Measurements from ENCODE around the gene LPAR1.
"Not testable (repeated sequence)": the region's sequence is repeated elsewhere in the genome, so short reads cannot be mapped to it uniquely, and the experiment has no call there.

LPAR1 gene

DNA sequence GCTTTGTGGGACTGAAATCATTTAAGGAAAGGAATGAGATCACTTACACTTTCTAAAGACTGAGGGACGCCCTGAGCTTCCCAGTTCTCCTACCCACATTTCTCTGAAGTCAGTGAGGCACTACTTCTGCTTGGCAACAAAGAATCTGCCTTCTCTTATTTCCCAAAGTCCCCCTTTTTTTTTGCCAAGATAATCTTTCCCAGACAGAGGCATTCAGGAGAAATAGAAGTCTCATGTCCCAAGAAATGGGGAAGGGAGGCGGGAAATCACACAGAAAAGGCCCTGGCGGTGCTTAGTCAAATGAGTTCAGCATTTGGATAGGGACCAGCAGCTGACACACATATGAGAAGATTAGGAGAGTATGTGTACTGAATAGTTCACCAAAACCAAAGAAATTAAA is 210.0 kb downstream of the LPAR1 start:
- H3K27me3 ChIP-seq (replicated peaks; ENCODE audit: insufficient read depth, low read length), result no peaks in the 10 kb centered on the region
- no peaks in the 10 kb centered on the region for H3K9me2 ChIP-seq (replicated peaks; ENCODE audit: insufficient read depth, low read length)
- no peak for DNase-seq
- no peaks in the 10 kb centered on the region for H3K36me3 ChIP-seq (replicated peaks; ENCODE audit: insufficient read depth, low read length)
- H3K9me3 ChIP-seq (replicated peaks; ENCODE audit: insufficient read depth, low read length), result no peaks in the 10 kb centered on the region
- no peak overlapping the region for H2AFZ ChIP-seq (ENCODE audit: low read length)
- H4K20me1 ChIP-seq (ENCODE audit: insufficient read depth, low read length), result no peaks in the 10 kb centered on the region
- H3K4me2 ChIP-seq (ENCODE audit: low read depth, low read length), result no peak overlapping the region
- no peak overlapping the region for H3K9ac ChIP-seq (ENCODE audit: low read length)
- TF ChIP-seq EZH2phosphoT487 (IDR thresholded peaks at IDR 0.05; ENCODE audit: low read length), result no peak
- no peak for TF ChIP-seq EZH2 (optimal IDR thresholded peaks at IDR 0.05; ENCODE audit: low read depth, low read length)
- TF ChIP-seq CTCF (IDR thresholded peaks at IDR 0.05; ENCODE audit: low read length), result no peak
- H3K4me1 ChIP-seq (ENCODE audit: low read length), result no peaks in the 10 kb centered on the region
- H3K79me2 ChIP-seq (ENCODE audit: low read length), result no peaks in the 10 kb centered on the region
- H3K4me3 ChIP-seq (ENCODE audit: low read length), result no peak overlapping the region
- no peak overlapping the region for H3K27ac ChIP-seq (ENCODE audit: low read length)
- no peaks in the 10 kb centered on the region for H3F3A ChIP-seq (ENCODE audit: insufficient read depth, low read length)

GRCh38 chr9:110826400-110826799 is 211.9 kb downstream of the LPAR1 start:
- H2AFZ ChIP-seq (ENCODE audit: low read length); H3F3A ChIP-seq (ENCODE audit: insufficient read depth, low read length); H3K27ac ChIP-seq (ENCODE audit: low read length); H3K36me3 ChIP-seq (replicated peaks; ENCODE audit: insufficient read depth, low read length); H3K79me2 ChIP-seq (ENCODE audit: low read length); H3K9me2 ChIP-seq (replicated peaks; ENCODE audit: insufficient read depth, low read length); H3K27me3 ChIP-seq (replicated peaks; ENCODE audit: insufficient read depth, low read length); H4K20me1 ChIP-seq (ENCODE audit: insufficient read depth, low read length); H3K4me2 ChIP-seq (ENCODE audit: low read depth, low read length); H3K4me3 ChIP-seq (ENCODE audit: low read length); H3K4me1 ChIP-seq (ENCODE audit: low read length); H3K9me3 ChIP-seq (replicated peaks; ENCODE audit: insufficient read depth, low read length); H3K9ac ChIP-seq (ENCODE audit: low read length); DNase-seq: not testable (repeated sequence)

- H2AFZ ChIP-seq (ENCODE audit: low read length), result no peak overlapping the region
- H3K4me2 ChIP-seq (ENCODE audit: low read depth, low read length), result no peak overlapping the region
- no peaks in the 10 kb centered on the region for H3K9me2 ChIP-seq (replicated peaks; ENCODE audit: insufficient read depth, low read length)
- H3F3A ChIP-seq (ENCODE audit: insufficient read depth, low read length), result no peaks in the 10 kb centered on the region
- H4K20me1 ChIP-seq (ENCODE audit: insufficient read depth, low read length), result no peaks in the 10 kb centered on the region
- H3K27ac ChIP-seq (ENCODE audit: low read length), result no peak overlapping the region
- H3K9ac ChIP-seq (ENCODE audit: low read length), result no peak overlapping the region
- H3K9me3 ChIP-seq (replicated peaks; ENCODE audit: insufficient read depth, low read length), result no peaks in the 10 kb centered on the region
- H3K79me2 ChIP-seq (ENCODE audit: low read length), result no peaks in the 10 kb centered on the region
- no peaks in the 10 kb centered on the region for H3K36me3 ChIP-seq (replicated peaks; ENCODE audit: insufficient read depth, low read length)
- no peaks in the 10 kb centered on the region for H3K4me1 ChIP-seq (ENCODE audit: low read length)
- no peaks in the 10 kb centered on the region for H3K27me3 ChIP-seq (replicated peaks; ENCODE audit: insufficient read depth, low read length)
- DNase-seq, result no peak
- H3K4me3 ChIP-seq (ENCODE audit: low read length), result no peak overlapping the region
- TF ChIP-seq CTCF (IDR thresholded peaks at IDR 0.05; ENCODE audit: low read length) (no peak), EZH2 (optimal IDR thresholded peaks at IDR 0.05; ENCODE audit: low read depth, low read length) (no peak), EZH2phosphoT487 (IDR thresholded peaks at IDR 0.05; ENCODE audit: low read length) (no peak)
These were observed 212.3 kb downstream of the LPAR1 start for GRCh38 chr9:110825950-110826349.

DNA sequence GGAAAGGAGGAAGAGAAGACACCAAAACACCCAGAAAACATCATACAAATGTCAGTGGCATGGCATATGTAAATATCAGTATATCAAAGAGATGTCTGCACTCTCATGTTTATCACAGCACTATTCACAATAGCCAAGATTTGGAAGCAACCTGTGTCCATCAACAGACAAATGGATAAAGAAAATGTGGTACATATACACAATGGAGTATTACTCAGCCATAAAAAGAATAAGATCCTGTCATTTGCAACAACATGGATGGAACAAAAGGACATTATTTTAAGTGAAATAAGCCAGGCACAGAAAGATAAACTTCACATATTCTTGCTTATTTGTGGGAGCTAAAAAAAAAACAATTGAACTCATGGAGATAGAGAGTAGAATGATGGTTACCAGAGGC is 213.1 kb downstream of the LPAR1 start:
- H3K27me3 ChIP-seq (replicated peaks; ENCODE audit: insufficient read depth, low read length); H3K9me3 ChIP-seq (replicated peaks; ENCODE audit: insufficient read depth, low read length); H3K27ac ChIP-seq (ENCODE audit: low read length); H3K9ac ChIP-seq (ENCODE audit: low read length); H2AFZ ChIP-seq (ENCODE audit: low read length); DNase-seq; H3K4me1 ChIP-seq (ENCODE audit: low read length); H3K79me2 ChIP-seq (ENCODE audit: low read length); H4K20me1 ChIP-seq (ENCODE audit: insufficient read depth, low read length); H3F3A ChIP-seq (ENCODE audit: insufficient read depth, low read length); H3K9me2 ChIP-seq (replicated peaks; ENCODE audit: insufficient read depth, low read length); H3K4me3 ChIP-seq (ENCODE audit: low read length); H3K4me2 ChIP-seq (ENCODE audit: low read depth, low read length); H3K36me3 ChIP-seq (replicated peaks; ENCODE audit: insufficient read depth, low read length): not testable (repeated sequence)

All from MM.1S (cell line).